Left ventricle myocardium superior (tissue), 1 donor: ENCODE measurements around the gene SAMD1. TPM values are rescaled to one million over a fixed set of nuclear protein-coding genes. Genes with fewer than 3 reads are reported as not detected.
A peak's percentile ranks its signal among the peaks of the same experiment; 100 is the strongest.

Experiments
- ATAC-seq: fragments of 200-7000 bp; cut with Tn5 transposase; one replicate; pipeline ENCODE4 v1.9.1; 2020; ENCODE audit warnings: mild to moderate bottlenecking, moderate library complexity
- DNase-seq: peaks from one replicate; pipeline ENCODE4 v3.0.0-alpha.2; 2020
- intact Hi-C: fragments of 100-400 bp; cut with micrococcal nuclease; formaldehyde crosslinking; loops from one replicate; pipeline ENCODE4 v1.11.0; 2022
- total RNA-seq: library from RNA; stranded (reverse); fragmentation: NEBNext Ultra II Directional; extraction: Animal tissue kit (Norgen Biotek cat#: 25700); gene quantifications from one replicate; pipeline ENCODE4 v1.2.1, GENCODE V29; 2021
- donor health status: DM: no; HTN: yes; CAD: no; lungs with severe emphysema.

SAMD1 gene
- total RNA-seq, 1 donor from 2014 or later, result 58.0 TPM

DNA sequence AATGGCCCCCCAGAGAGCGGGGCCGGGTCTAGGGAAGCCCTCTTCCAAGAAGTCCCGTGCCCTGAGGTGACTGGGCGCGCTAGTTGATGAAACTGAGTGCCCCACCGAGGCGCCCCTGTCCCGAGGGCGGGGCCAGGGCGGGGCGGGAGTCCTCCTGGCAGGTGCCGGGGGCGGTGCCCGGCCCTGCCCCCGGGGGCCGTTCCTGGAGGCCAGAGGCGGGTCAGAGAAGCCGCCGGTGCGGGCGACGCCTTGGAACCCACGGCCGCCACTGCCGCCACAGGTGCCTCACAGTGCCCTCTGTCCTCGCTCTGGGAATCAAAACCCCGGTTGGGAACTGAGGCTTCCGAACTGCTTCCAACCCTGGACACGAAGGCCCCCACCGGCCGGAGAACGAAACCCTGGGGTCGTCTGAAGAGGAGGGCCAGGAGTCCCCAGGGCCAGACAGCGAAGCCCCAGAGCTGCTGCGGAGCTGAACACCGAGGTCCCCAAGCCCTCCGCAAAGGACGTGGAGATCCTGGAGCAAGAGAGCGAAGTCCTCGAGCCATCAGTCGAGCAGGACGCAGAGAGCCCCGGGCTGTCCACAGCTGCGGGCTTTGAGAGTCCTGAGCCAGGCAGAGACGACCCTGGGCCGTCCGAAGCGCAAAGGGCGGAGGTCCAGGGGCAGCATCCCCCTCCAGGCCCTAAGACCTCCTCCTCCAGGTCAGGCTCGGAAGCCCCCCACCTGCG is 17.9 kb downstream of the SAMD1 start, which contains the start of gene MISP3:
Gene MISP3 (plus strand): TSS at position 252 of the 726 bp plus-strand sequence. CDS start 524 bp downstream, outside the sequence.
- ATAC-seq (peak; percentile 65), DNase-seq (peak; percentile 81)
- intact Hi-C loops, result loop anchor here (5.0 kb wide), 1 partner anchor 190 kb away; no protein-coding TSS in a partner anchor

DNA sequence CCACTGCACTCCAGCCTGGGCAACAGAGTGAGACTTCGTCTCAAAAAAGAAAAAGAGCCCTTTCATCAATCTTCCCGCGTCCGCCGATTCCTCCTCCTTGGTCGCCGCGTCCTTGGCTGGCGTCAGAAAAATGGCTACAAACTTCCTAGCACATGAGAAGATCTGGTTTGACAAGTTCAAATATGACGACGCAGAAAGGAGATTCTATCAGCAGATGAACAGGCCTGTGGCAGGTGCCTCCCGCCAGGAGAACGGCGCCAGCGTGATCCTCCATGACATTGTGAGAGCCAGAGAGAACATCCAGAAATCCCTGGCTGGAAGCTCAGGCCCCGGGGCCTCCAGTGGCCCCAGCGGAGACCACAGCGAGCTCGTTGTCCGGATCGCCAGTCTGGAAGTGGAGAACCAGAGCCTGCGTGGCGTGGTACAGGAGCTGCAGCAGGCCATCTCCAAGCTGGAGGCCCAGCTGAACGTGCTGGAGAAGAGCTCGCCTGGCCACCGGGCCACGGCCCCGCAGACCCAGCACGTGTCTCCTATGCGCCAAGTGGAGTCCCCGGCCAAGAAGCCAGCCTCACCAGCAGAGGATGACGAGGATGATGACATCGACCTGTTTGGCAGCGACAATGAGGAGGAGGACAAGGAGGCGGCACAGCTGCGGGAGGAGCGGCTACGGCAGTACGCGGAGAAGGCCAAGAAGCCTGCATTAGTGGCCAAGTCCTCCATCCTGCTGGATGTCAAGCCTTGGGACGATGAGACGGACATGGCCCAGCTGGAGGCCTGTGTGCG is 20.1 kb downstream of the SAMD1 start:
- intact Hi-C loops, result loop anchor here (5.0 kb wide), 1 partner anchor 188 kb away; no protein-coding TSS in a partner anchor
- DNase-seq, result peak; percentile 70
- ATAC-seq, result no peak

DNA sequence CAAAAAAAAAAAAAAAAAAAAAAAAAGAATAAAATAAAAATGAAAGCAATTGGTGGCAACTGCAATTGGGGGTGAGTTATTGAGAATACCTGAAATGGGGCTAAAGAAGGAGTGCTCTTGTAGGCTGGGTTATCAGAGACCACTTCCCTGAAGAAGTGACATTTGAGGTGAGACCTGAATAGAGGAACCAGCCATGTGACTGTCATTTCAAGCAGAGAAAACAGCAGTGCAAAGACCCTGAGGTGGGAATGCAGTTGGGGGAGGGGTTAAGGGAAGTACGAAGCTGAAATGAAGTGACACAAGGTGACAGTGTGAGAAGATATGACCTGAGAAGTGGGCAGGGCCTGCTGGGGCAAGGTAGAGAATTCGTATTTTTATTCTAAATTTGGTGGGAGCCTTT is 24.4 kb downstream of the SAMD1 start:
- DNase-seq (no peak), ATAC-seq (no peak)
- intact Hi-C loops, result no loop called here

DNA sequence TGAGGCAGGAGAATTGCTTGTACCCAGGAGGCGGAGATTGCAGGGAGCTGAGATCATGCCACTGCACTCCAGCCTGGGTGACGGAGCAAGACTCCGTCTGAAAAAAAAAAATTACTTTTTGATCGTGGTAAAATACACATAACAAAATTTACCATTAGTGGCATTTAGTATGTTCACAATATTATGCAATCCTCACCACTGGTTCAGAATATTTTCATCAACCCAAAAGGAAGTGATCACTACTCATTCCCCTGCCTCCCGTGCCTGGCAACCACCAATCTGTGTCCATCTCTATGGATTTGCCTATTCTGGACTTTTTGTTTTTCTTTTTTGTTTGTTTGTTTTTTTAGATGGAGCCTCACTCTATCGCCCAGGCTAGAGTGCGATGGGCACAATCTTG is 27.4 kb downstream of the SAMD1 start:
- intact Hi-C loops, result no loop called here
- ATAC-seq (no peak), DNase-seq (no peak)

DNA sequence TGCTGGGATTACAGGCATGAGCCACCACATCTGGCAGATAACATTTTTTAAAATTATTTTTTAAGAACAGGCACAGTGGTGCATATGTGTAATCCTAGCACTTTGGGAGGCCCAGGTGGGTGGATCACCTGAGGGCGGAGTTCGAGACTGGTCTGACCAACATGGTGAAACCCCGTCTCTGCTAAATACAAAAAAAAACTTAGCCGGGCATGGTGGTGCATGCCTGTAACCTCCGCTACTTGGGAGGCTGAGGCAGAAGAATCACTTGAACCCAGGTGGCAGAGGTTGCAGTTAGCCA is 28.0 kb downstream of the SAMD1 start:
- DNase-seq (no peak), ATAC-seq (no peak)
- intact Hi-C loops, result no loop called here

DNA sequence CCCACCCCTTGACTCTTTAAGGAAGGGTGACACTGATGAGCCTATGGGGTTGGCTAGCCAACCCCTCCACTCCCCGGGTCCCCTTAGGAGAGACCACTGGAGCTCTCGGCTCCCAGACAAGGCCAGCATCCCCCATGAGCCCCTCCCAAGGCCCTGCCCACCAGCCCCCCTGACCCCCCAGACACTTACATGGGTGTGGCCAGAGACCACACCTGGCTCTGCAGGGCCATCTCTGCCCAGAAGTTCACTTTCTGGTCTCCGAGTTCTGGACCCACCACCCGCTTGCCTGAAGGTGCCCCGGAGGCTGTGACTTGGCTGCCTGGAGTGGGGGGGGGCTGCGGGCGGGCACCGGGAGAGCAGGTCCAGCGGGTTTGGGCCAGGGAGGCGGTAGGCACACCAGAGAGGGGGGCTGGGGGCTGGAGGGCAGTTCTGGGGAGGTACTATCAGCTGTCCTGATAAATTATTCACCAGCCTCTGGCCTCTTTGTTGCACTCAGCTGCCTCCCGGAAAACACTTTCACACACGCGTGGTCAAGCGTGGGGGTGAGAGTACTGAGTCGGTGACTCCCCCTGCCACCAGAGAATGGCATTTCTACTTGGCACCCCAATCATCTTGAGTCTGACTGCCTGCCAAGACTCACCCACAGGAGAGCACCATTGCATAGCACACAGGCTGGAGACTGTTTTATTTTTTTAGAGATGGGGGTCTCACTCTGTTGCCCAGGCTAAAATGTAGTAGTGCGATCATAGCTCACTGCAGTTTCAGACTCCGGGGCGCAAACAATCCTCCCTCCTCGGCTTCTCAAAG is 28.6 kb downstream of the SAMD1 start, which contains the start of gene PALM3:
Gene PALM3 (minus strand): TSS at position 326 of the 807 bp plus-strand sequence. CDS start 96 bp downstream, at position 230.
- intact Hi-C loops, result no loop called here
- peak; percentile 27 for ATAC-seq
- DNase-seq, result no peak

DNA sequence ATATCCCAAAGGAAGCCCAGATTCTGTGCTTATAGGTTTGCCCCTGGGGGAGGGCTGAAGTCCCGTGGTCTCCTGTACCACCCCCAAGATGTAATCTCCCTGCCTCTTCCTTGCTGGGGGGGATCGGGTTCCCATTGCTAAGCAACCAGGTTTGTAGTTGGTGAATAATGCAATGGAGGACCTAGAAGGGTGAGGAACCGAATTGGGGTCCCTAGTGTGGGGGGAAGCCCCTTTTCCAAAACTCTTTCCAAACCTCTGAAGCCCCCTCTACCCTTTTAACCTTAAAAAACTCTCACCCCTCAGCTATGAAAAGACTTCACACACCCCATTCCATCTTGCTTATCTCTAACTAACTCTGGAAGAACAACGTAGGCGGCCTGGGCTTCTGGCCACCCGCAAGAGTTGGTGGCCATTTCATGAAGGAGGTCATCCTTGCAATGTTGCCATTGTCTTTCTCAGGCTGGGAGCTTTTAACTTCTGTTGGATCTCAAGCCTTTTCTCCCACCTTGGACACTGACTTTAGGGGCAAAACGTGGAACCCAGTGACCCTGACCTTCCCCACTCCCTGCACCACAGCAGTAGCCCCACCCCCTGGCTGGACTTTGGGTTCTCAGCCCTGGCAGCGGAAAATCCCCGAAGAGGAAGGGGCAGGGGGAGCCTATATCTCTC is 29.3 kb downstream of the SAMD1 start:
- intact Hi-C loops, result no loop called here
- DNase-seq (no peak), ATAC-seq (no peak)

DNA sequence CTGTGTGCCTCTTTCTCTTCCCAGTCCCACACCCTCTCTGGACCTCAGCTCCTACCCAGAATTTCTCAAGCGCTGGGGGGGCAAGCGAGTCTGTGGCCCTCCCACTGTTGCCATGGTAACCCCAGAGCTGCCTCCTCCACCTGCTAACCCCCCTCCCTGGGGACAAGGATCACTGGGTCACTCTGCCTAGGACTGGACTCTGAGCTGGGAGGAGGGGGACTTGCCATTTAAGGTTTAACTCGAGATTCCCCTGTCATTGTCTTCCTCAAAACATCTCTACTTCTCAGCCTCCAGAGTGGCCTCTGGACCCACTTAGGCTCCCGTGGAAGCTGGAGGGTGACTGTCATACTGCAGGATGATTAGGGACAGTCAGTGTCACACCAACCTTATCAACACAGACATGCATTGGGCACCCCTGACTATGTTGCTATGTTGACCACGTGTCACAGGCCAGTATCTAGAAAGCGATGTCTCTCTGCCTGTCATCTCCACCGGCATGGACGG is 30.8 kb downstream of the SAMD1 start:
- ATAC-seq (no peak), DNase-seq (no peak)
- intact Hi-C loops, result no loop called here

DNA sequence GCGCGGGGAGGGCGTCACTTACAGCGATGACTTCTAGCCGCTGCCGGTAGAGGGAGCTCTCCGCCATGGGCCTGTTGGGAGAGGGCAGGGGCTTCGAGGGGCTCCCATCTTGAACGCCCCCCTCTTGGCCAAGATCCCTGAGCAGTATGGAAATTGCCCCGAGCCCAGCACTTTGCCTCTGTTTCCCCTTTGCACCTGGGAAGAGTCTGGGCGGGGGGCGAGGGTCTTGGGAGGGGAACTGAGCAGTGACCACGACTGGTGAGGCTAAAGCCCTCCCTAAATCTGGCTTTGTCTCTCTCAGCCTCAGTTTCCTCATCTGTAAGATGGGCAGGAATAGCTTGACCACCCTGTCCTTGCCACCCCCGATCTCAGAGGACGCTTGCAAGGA is 31.5 kb downstream of the SAMD1 start:
- ATAC-seq (no peak), DNase-seq (no peak)
- intact Hi-C loops, result no loop called here

DNA sequence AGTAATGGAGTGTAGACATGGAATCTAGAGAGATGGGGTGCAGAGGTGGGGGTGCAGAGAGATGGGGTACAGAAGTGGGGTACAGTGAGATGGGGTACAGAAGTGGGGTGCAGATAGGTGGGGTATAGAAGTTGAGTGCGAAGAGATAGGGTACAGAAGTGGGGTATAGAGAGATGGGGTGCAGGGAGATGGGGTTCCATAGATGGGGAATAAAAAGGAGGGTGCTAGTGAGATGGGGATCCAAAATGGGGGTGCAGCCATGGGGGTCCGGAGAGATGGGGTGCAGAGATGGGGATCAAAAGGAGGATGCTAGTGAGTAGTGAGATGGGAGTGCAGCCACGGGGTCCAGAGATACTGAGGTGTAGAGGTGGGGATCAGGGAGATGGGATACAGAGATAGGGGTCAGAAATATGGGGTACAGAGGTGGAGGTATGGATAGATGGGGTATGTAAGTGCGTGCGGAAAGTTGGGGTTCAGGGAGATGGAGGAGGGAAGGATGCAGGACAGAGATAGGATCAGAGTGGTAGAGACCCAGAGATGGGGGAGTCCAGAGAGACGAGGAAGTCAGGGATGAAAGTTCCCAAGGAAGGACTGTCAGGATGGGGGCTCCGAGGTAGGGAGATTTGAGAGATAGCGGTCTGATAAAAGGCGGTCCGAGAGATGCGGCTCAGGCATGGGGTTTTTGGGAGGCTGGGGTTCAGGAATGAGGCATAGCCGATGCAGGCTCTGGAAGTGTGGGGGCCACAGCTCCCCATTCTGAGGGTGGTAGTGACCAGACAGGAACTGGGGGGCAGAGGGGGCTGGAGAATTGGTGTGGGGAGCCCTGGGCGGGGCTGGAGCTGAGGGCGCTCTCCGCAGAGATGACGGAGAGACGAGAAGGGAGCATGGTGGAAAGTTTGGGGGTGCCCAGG is 32.1 kb downstream of the SAMD1 start:
- intact Hi-C loops, result no loop called here
- DNase-seq (no peak), ATAC-seq (no peak)

DNA sequence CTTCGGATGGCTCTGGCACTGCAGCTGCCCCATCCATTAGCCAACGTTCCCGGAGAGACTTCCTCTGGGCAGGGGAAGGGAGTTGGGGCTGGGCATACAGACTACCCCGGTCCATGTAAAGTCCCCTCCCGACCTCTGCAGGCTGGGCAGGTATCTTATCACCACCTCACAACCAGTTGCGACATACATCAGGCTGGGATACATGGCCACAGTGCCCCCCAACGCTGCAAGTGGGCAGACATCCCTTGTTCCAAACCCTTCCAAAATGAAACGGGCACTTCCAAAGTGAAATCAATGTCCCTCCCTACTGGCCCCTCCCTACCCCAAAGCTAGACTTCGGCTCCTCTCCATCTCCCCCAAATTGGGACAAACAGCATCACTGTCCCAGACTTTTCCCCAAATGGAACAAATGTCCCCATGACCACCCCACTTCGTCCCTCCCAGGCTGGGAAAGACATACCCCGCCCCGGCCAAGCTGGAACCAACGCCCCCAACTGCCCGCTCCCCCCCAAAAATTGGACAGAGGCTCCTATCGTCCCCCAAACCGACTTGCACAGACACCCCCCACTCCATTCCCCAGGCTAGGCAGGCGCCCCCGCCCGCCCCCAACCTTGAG is 33.7 kb downstream of the SAMD1 start:
- DNase-seq, result no peak
- intact Hi-C loops, result no loop called here
- ATAC-seq, result peak; percentile 10

DNA sequence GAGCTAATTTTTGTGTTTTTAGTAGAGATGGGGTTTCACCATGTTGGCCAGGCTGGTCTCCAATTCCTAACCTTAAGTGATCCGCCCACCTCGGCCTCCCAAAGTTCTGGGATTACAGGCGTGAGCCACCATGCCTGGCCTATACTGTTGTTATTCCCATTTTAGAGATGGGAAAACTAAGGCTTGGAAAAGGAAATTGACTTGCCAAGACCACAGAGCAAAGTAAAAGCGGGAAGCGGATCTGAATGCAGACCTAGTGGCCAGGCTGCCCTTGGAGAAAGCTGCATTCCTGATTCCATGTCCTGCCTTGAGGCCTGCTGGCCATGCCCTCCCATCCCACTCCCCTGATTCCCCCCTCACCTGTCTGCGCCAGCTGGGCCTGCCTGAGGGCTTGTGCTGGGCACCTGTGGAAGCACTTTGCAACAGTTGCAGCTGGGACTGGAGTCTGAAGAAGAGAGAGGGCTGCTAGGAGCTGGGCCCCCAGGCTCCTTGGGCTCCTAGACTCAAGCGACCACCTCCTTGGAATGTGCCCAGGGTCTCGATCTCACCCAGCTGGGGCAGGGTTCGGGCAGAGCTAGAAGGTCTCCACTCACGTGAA is 34.4 kb downstream of the SAMD1 start:
- no peak for DNase-seq
- intact Hi-C loops, result no loop called here
- no peak for ATAC-seq

DNA sequence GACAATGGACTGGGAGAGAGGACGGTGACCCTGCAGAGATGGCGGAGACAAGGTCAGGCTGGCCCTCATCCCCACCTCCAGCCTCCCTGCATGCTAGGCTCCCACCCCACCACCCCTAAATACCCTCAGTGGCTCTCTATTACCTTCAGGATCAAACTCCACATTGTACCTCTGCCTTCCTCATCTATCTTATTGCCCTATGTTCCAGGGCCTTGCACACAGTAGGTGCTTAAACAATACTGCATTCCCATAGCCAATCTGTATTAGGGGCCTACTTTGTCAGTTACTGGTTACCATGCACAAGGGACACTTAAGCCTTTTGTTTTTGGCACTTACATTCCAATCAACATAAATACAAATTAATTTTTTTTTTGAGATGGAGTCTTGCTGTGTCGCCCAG is 35.2 kb downstream of the SAMD1 start:
- intact Hi-C loops, result no loop called here
- DNase-seq (no peak), ATAC-seq (no peak)

DNA sequence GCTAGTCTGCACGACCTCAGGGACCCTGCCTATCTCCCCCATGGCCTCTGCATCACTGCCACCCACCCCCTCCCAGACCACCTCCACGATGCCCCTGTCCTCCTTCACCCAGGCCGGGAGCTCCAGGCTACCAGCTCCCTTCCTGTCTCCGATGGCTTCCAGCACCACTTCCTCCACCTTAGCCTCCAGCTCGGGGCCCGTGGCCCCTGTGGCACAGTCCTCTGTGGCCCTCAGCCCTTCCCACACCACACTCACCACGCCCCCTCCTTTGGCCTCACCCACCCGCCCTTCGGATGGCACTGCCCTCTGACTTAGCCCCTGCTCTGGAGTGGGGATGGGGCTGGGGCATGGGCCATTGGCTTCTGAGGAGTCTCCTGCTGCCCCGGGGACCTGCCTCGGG is 35.8 kb downstream of the SAMD1 start:
- DNase-seq (no peak), ATAC-seq (no peak)
- intact Hi-C loops, result no loop called here

DNA sequence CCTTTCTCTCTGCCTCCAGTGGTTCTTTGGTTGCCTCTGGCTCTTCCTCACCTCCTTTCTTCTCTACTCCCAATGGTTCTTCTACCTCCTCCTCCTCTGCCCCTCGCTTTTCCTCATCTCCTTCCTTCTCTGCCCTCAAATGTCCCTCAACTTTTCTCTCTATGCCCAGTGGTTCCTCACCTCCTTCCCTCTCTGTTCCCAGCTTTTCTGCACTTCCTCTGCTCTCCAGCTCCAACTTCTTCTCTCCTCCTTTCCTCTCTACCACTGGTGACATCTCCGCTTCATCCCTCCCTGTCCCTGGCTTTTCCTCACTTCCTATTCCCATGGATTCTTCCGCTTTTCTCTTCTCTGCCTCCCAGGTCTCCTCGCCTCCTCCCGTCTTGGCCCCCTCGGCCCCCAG is 36.5 kb downstream of the SAMD1 start:
- intact Hi-C loops, result no loop called here
- ATAC-seq (no peak), DNase-seq (no peak)

DNA sequence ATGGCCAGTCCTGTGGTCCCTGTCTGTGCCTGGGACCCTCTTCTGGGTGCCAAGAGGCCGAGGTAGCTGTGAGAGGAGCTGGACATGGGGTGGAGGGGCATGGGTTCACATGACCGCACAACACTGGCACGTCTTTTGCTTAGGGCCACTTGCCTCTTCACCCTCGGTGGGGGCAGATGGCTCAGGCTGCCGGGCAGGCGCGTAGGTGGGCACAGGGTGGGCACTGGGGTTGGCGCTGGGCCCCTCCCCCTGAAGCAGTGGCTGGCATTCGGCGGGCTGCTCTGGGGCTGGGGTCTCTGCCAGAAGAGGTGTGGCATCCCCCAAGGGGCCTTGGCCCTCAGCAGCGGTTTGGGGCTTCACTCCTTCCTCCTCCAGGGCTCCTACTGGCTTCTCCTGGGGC is 37.1 kb downstream of the SAMD1 start:
- ATAC-seq, result no peak
- no peak for DNase-seq
- intact Hi-C loops, result no loop called here

DNA sequence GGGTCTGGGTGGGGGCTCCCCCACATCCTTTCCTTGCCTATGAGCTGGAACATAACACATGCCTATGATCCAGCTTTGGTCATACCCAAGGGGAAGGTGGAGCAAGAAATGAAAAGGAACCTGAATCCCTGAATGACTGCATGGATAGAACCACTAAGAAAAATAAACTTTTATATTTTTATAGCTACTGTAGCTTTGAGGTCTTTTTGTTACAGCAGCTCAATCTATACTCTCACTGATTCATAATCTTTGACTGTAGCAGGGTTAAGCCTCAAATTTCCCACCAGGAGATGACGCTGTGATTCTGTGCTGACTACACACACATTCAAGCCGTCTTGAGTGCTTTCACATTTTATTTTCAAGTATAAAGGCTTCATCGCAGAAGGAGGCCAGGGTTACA is 37.5 kb downstream of the SAMD1 start:
- DNase-seq (no peak), ATAC-seq (no peak)
- intact Hi-C loops, result no loop called here
